ENCODE results near the gene SORBS1. TPM values are rescaled to one million over a fixed set of nuclear protein-coding genes. Genes with fewer than 3 reads are reported as not detected.

The SORBS1 gene
- total RNA-seq, 1 experiment from 2014 or later = 39.9 TPM

DNA sequence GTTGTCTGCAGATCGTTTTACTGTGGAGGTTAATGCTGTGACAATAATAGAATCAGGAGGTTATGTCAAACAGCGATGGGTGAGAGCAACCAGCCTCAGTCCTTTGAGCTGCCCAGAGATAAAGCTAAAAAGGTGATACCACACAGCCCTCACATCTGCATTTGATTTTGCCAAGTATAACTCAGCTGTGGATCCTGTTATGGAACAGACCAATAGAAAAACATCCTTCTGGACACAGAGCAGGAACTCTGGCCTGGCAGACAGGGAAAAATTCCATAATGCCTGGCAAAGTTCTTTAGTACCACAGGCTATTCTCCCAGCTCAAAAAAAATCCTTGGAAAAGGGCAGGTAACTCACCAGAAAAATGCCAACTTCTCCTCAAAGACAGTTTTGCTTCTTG is 183.2 kb downstream of the SORBS1 start (continued):
- TF ChIP-seq, protein P1, sequence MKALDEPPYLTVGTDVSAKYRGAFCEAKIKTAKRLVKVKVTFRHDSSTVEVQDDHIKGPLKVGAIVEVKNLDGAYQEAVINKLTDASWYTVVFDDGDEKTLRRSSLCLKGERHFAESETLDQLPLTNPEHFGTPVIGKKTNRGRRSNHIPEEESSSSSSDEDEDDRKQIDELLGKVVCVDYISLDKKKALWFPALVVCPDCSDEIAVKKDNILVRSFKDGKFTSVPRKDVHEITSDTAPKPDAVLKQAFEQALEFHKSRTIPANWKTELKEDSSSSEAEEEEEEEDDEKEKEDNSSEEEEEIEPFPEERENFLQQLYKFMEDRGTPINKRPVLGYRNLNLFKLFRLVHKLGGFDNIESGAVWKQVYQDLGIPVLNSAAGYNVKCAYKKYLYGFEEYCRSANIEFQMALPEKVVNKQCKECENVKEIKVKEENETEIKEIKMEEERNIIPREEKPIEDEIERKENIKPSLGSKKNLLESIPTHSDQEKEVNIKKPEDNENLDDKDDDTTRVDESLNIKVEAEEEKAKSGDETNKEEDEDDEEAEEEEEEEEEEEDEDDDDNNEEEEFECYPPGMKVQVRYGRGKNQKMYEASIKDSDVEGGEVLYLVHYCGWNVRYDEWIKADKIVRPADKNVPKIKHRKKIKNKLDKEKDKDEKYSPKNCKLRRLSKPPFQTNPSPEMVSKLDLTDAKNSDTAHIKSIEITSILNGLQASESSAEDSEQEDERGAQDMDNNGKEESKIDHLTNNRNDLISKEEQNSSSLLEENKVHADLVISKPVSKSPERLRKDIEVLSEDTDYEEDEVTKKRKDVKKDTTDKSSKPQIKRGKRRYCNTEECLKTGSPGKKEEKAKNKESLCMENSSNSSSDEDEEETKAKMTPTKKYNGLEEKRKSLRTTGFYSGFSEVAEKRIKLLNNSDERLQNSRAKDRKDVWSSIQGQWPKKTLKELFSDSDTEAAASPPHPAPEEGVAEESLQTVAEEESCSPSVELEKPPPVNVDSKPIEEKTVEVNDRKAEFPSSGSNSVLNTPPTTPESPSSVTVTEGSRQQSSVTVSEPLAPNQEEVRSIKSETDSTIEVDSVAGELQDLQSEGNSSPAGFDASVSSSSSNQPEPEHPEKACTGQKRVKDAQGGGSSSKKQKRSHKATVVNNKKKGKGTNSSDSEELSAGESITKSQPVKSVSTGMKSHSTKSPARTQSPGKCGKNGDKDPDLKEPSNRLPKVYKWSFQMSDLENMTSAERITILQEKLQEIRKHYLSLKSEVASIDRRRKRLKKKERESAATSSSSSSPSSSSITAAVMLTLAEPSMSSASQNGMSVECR (CRISPR knock-in tag; IDR thresholded peaks at IDR 0.05; ENCODE audit: borderline replicate concordance) = no peak
- TF ChIP-seq, protein P2, sequence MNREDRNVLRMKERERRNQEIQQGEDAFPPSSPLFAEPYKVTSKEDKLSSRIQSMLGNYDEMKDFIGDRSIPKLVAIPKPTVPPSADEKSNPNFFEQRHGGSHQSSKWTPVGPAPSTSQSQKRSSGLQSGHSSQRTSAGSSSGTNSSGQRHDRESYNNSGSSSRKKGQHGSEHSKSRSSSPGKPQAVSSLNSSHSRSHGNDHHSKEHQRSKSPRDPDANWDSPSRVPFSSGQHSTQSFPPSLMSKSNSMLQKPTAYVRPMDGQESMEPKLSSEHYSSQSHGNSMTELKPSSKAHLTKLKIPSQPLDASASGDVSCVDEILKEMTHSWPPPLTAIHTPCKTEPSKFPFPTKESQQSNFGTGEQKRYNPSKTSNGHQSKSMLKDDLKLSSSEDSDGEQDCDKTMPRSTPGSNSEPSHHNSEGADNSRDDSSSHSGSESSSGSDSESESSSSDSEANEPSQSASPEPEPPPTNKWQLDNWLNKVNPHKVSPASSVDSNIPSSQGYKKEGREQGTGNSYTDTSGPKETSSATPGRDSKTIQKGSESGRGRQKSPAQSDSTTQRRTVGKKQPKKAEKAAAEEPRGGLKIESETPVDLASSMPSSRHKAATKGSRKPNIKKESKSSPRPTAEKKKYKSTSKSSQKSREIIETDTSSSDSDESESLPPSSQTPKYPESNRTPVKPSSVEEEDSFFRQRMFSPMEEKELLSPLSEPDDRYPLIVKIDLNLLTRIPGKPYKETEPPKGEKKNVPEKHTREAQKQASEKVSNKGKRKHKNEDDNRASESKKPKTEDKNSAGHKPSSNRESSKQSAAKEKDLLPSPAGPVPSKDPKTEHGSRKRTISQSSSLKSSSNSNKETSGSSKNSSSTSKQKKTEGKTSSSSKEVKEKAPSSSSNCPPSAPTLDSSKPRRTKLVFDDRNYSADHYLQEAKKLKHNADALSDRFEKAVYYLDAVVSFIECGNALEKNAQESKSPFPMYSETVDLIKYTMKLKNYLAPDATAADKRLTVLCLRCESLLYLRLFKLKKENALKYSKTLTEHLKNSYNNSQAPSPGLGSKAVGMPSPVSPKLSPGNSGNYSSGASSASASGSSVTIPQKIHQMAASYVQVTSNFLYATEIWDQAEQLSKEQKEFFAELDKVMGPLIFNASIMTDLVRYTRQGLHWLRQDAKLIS (CRISPR knock-in tag; IDR thresholded peaks at IDR 0.05; ENCODE audit: borderline replicate concordance) = no peak
- TF ChIP-seq TEAD1 (CRISPR knock-in tag; IDR thresholded peaks at IDR 0.05) (no peak), ZBTB21 (CRISPR knock-in tag; IDR thresholded peaks at IDR 0.05; ENCODE audit: borderline replicate concordance) (no peak), ZNF317 (CRISPR knock-in tag; IDR thresholded peaks at IDR 0.05; ENCODE audit: borderline replicate concordance, low read depth) (no peak), PRRX2 (CRISPR knock-in tag; IDR thresholded peaks at IDR 0.05) (no peak), SP1 (CRISPR knock-in tag; conservative IDR thresholded peaks at IDR 0.05) (no peak), ZNF121 (CRISPR knock-in tag; IDR thresholded peaks at IDR 0.05) (no peak), ZNF671 (CRISPR knock-in tag; IDR thresholded peaks at IDR 0.05) (no peak)
- TF ChIP-seq, protein P3, sequence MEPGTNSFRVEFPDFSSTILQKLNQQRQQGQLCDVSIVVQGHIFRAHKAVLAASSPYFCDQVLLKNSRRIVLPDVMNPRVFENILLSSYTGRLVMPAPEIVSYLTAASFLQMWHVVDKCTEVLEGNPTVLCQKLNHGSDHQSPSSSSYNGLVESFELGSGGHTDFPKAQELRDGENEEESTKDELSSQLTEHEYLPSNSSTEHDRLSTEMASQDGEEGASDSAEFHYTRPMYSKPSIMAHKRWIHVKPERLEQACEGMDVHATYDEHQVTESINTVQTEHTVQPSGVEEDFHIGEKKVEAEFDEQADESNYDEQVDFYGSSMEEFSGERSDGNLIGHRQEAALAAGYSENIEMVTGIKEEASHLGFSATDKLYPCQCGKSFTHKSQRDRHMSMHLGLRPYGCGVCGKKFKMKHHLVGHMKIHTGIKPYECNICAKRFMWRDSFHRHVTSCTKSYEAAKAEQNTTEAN (CRISPR knock-in tag; IDR thresholded peaks at IDR 0.05) = no peak
- TF ChIP-seq, protein P4, sequence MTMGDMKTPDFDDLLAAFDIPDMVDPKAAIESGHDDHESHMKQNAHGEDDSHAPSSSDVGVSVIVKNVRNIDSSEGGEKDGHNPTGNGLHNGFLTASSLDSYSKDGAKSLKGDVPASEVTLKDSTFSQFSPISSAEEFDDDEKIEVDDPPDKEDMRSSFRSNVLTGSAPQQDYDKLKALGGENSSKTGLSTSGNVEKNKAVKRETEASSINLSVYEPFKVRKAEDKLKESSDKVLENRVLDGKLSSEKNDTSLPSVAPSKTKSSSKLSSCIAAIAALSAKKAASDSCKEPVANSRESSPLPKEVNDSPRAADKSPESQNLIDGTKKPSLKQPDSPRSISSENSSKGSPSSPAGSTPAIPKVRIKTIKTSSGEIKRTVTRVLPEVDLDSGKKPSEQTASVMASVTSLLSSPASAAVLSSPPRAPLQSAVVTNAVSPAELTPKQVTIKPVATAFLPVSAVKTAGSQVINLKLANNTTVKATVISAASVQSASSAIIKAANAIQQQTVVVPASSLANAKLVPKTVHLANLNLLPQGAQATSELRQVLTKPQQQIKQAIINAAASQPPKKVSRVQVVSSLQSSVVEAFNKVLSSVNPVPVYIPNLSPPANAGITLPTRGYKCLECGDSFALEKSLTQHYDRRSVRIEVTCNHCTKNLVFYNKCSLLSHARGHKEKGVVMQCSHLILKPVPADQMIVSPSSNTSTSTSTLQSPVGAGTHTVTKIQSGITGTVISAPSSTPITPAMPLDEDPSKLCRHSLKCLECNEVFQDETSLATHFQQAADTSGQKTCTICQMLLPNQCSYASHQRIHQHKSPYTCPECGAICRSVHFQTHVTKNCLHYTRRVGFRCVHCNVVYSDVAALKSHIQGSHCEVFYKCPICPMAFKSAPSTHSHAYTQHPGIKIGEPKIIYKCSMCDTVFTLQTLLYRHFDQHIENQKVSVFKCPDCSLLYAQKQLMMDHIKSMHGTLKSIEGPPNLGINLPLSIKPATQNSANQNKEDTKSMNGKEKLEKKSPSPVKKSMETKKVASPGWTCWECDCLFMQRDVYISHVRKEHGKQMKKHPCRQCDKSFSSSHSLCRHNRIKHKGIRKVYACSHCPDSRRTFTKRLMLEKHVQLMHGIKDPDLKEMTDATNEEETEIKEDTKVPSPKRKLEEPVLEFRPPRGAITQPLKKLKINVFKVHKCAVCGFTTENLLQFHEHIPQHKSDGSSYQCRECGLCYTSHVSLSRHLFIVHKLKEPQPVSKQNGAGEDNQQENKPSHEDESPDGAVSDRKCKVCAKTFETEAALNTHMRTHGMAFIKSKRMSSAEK (CRISPR knock-in tag; IDR thresholded peaks at IDR 0.05; ENCODE audit: borderline replicate concordance) = no peak
- TF ChIP-seq, protein P5, sequence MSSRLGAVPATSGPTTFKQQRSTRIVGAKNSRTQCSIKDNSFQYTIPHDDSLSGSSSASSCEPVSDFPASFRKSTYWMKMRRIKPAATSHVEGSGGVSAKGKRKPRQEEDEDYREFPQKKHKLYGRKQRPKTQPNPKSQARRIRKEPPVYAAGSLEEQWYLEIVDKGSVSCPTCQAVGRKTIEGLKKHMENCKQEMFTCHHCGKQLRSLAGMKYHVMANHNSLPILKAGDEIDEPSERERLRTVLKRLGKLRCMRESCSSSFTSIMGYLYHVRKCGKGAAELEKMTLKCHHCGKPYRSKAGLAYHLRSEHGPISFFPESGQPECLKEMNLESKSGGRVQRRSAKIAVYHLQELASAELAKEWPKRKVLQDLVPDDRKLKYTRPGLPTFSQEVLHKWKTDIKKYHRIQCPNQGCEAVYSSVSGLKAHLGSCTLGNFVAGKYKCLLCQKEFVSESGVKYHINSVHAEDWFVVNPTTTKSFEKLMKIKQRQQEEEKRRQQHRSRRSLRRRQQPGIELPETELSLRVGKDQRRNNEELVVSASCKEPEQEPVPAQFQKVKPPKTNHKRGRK (CRISPR knock-in tag; IDR thresholded peaks at IDR 0.05; ENCODE audit: borderline replicate concordance) = no peak

Measured in WTC11 (cell line).